Mesendoderm (in vitro differentiated cells): ENCODE results near the gene TMEM174.

Experiments
- DNase-seq: peaks from one replicate; pipeline ENCODE4 v3.0.0; 2013
- H2AK5ac ChIP-seq: 2 replicates; pipeline ENCODE4 v1.6.1; 2013; ENCODE audit warnings: low read length, inconsistent platforms
- H2BK120ac ChIP-seq: 2 replicates; pipeline ENCODE4 v1.6.1; 2013; ENCODE audit warnings: low read depth, mild to moderate bottlenecking, low read length, moderate library complexity, mixed read lengths
- H2BK15ac ChIP-seq: replicated peaks from 2 replicates; pipeline ENCODE4 v1.6.1; 2013; ENCODE audit warnings: low read depth, mild to moderate bottlenecking, moderate library complexity
- H2BK5ac ChIP-seq: 2 replicates; pipeline ENCODE4 v1.6.1; 2013; ENCODE audit warnings: low read length, inconsistent platforms
- H3K18ac ChIP-seq: 2 replicates; pipeline ENCODE4 v1.6.1; 2013; ENCODE audit warnings: mild to moderate bottlenecking, low read length, mixed read lengths
- H3K23ac ChIP-seq: one replicate; pipeline ENCODE4 v1.6.1; 2013; ENCODE audit warnings: low read length
- H3K27ac ChIP-seq: 2 replicates; pipeline ENCODE4 v1.5.1; 2013; ENCODE audit warnings: low read depth, mild to moderate bottlenecking, inconsistent platforms, low read length, moderate library complexity
- H3K27me3 ChIP-seq: 2 replicates; pipeline ENCODE4 v1.6.1; 2013; ENCODE audit warnings: low read length, control low read depth, mild to moderate bottlenecking, inconsistent platforms; ENCODE audit not compliant: insufficient read depth, poor library complexity
- H3K36me3 ChIP-seq: 2 replicates; pipeline ENCODE4 v1.6.1; 2013; ENCODE audit warnings: low read length, inconsistent platforms; ENCODE audit not compliant: control insufficient read depth, insufficient read depth
- H3K4ac ChIP-seq: one replicate; pipeline ENCODE4 v1.6.1; 2013; ENCODE audit warnings: low read depth, mild to moderate bottlenecking, low read length, moderate library complexity
- H3K4me1 ChIP-seq: 2 replicates; pipeline ENCODE4 v1.6.1; 2013; ENCODE audit warnings: low read depth, low read length, inconsistent platforms; ENCODE audit not compliant: control insufficient read depth
- H3K4me2 ChIP-seq: 2 replicates; pipeline ENCODE4 v1.6.1; 2013; ENCODE audit warnings: low read length
- H3K4me3 ChIP-seq: 2 replicates; pipeline ENCODE4 v1.5.1; 2013; ENCODE audit warnings: mild to moderate bottlenecking, low read length
- H3K56ac ChIP-seq: one replicate; pipeline ENCODE4 v1.6.1; 2013; ENCODE audit warnings: low read length
- H3K79me1 ChIP-seq: 2 replicates; pipeline ENCODE4 v1.6.1; 2013; ENCODE audit warnings: low read length, inconsistent platforms
- H3K79me2 ChIP-seq: 2 replicates; pipeline ENCODE4 v1.6.1; 2013; ENCODE audit warnings: mild to moderate bottlenecking, low read length; ENCODE audit not compliant: control insufficient read depth, insufficient read depth
- H3K9ac ChIP-seq: 2 replicates; pipeline ENCODE4 v1.6.1; 2013; ENCODE audit warnings: low read length, inconsistent platforms
- H4K5ac ChIP-seq: one replicate; pipeline ENCODE4 v1.6.1; 2013; ENCODE audit warnings: low read length
- H4K8ac ChIP-seq: one replicate; pipeline ENCODE4 v1.6.1; 2013; ENCODE audit warnings: low read depth, mild to moderate bottlenecking, control low read depth, low read length, moderate library complexity
- WGBS: extraction: QIAGEN DNeasy Blood & Tissue Kit; methylation state at CpG from one replicate; pipeline ENCODE4 v1.1.7; 2013; ENCODE audit warnings: low lambda C conversion rate, missing lambda C conversion rate; ENCODE audit not compliant: insufficient coverage; ENCODE audit errors: extremely low coverage; 5-methylcytosine and 5-hydroxymethylcytosine counted together

Gene TMEM174

GRCh38 chr5:73131711-73132425 is 41.1 kb upstream of the TMEM174 start:
- no peak overlapping the region for H3K4me2 ChIP-seq
- no peak overlapping the region for H4K5ac ChIP-seq
- no peak overlapping the region for H2BK15ac ChIP-seq
- H2AK5ac ChIP-seq, result no peak overlapping the region
- no peak for DNase-seq
- no peak overlapping the region for H3K56ac ChIP-seq
- H3K27me3 ChIP-seq, result no peaks in the 10 kb centered on the region
- H2BK120ac ChIP-seq, result no peak overlapping the region
- no peaks in the 10 kb centered on the region for H3K79me1 ChIP-seq
- no peak overlapping the region for H3K23ac ChIP-seq
- no peaks in the 10 kb centered on the region for H3K79me2 ChIP-seq
- no peak overlapping the region for H4K8ac ChIP-seq
- no peaks in the 10 kb centered on the region for H3K36me3 ChIP-seq
- H3K9ac ChIP-seq, result no peak overlapping the region
- H3K4me3 ChIP-seq, result no peak overlapping the region
- H3K18ac ChIP-seq, result no peak overlapping the region
- no CpG with 5 or more reads among the region's 3 CpGs for WGBS
- H3K4ac ChIP-seq, result no peak overlapping the region
- no peak overlapping the region for H3K27ac ChIP-seq
- H3K4me1 ChIP-seq, result peaks cover 3% of the 10 kb centered on the region
- H2BK5ac ChIP-seq, result no peak overlapping the region

DNA sequence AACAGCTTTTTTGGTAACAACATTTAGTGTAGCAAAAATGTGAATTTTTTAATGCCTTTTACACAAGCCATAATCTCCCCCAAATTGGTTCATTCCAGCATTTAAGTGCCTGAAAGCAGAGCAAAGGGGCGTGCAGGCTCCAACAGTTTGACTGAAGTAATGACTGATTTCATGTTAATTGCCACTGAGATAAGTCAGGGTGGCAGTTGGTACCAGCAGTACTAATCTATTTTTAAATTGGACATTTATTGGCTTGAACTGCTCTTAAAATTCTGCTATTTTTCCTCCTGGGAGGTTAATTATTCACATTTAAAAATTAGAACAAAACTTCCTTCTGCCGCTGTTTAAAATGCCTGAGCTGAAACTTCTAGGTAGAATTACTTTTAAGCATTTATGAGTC is 40.2 kb upstream of the TMEM174 start:
- H3K4ac ChIP-seq, result no peak overlapping the region
- H2BK15ac ChIP-seq, result no peak overlapping the region
- no peak overlapping the region for H3K23ac ChIP-seq
- H3K79me2 ChIP-seq, result no peaks in the 10 kb centered on the region
- no peaks in the 10 kb centered on the region for H3K27me3 ChIP-seq
- H3K4me1 ChIP-seq, result peaks cover 3% of the 10 kb centered on the region
- H4K8ac ChIP-seq, result no peak overlapping the region
- H3K56ac ChIP-seq, result no peak overlapping the region
- H2BK5ac ChIP-seq, result no peak overlapping the region
- H3K36me3 ChIP-seq, result no peaks in the 10 kb centered on the region
- no peak overlapping the region for H3K4me3 ChIP-seq
- H3K27ac ChIP-seq, result no peak overlapping the region
- no peak for DNase-seq
- no CpG with 5 or more reads among the region's 2 CpGs for WGBS
- H2BK120ac ChIP-seq, result no peak overlapping the region
- H3K18ac ChIP-seq, result no peak overlapping the region
- H3K79me1 ChIP-seq, result no peaks in the 10 kb centered on the region
- H3K9ac ChIP-seq, result no peak overlapping the region
- H3K4me2 ChIP-seq, result no peak overlapping the region
- no peak overlapping the region for H2AK5ac ChIP-seq
- H4K5ac ChIP-seq, result no peak overlapping the region

- Histone ChIP-seq H3K9ac (no peak overlapping the region), H3K36me3 (no peaks in the 10 kb centered on the region), H3K56ac (no peak overlapping the region), H3K4me3 (no peak overlapping the region), H4K5ac (no peak overlapping the region), H2AK5ac (no peak overlapping the region), H3K27me3 (no peaks in the 10 kb centered on the region), H3K79me1 (no peaks in the 10 kb centered on the region), H3K23ac (no peak overlapping the region), H3K4me1 (peaks cover 3% of the 10 kb centered on the region), H3K79me2 (no peaks in the 10 kb centered on the region), H4K8ac (no peak overlapping the region), H2BK5ac (no peak overlapping the region), H3K18ac (peak overlapping the region; percentile 35), H3K4me2 (no peak overlapping the region), H2BK120ac (no peak overlapping the region), H3K4ac (no peak overlapping the region), H3K27ac (no peak overlapping the region), H2BK15ac (no peak overlapping the region)
- DNase-seq, result peak; percentile 71
- WGBS, result no CpG with 5 or more reads among the region's 3 CpGs
Observed at GRCh38 chr5:73135021-73135420, 38.0 kb upstream of the TMEM174 start.

DNA sequence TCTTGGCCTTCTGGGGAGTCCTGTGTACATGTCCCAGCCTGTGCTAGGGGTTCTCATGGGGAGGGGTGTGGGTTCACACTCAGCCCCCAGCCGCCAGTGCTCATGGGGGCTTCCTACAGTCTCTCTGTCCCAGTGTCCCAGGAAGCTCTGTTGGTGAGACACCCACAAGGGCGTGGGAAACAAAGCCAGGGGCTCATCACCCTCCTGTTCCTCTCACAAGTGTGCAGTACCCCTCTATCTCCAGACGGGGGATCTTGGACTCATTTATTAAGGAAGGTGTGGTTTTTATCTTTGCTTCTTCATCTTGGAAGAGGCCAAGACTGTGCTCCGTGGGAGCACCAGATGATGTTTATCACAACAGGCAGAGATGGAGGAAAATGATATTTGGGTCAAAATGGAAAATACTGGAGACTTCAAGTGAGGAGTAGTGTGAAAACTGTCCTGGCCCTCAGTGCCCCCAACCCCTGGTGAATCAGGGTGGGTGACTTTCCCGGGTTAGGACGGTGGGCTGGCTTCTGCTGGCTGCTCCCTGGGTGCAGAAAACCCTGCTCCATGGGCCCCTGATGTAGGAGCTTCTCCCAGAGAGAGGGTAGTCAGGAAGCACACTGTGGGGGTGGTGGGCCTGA is 37.5 kb upstream of the TMEM174 start:
- H3K27ac ChIP-seq, result no peak overlapping the region
- peak overlapping the region; percentile 19 for H3K4ac ChIP-seq
- H3K4me1 ChIP-seq, result peaks cover 3% of the 10 kb centered on the region
- peak; percentile 77 for DNase-seq
- H3K27me3 ChIP-seq, result no peaks in the 10 kb centered on the region
- no peak overlapping the region for H2BK120ac ChIP-seq
- no peak overlapping the region for H2BK15ac ChIP-seq
- no peak overlapping the region for H3K9ac ChIP-seq
- no CpG with 5 or more reads among the region's 6 CpGs for WGBS
- no peak overlapping the region for H3K56ac ChIP-seq
- no peak overlapping the region for H3K4me3 ChIP-seq
- no peak overlapping the region for H2BK5ac ChIP-seq
- no peak overlapping the region for H3K4me2 ChIP-seq
- H3K79me2 ChIP-seq, result no peaks in the 10 kb centered on the region
- H4K5ac ChIP-seq, result no peak overlapping the region
- peak overlapping the region; percentile 35 for H3K18ac ChIP-seq
- H3K23ac ChIP-seq, result peak overlapping the region; percentile 4
- no peaks in the 10 kb centered on the region for H3K36me3 ChIP-seq
- H3K79me1 ChIP-seq, result no peaks in the 10 kb centered on the region
- H2AK5ac ChIP-seq, result no peak overlapping the region
- H4K8ac ChIP-seq, result no peak overlapping the region

DNA sequence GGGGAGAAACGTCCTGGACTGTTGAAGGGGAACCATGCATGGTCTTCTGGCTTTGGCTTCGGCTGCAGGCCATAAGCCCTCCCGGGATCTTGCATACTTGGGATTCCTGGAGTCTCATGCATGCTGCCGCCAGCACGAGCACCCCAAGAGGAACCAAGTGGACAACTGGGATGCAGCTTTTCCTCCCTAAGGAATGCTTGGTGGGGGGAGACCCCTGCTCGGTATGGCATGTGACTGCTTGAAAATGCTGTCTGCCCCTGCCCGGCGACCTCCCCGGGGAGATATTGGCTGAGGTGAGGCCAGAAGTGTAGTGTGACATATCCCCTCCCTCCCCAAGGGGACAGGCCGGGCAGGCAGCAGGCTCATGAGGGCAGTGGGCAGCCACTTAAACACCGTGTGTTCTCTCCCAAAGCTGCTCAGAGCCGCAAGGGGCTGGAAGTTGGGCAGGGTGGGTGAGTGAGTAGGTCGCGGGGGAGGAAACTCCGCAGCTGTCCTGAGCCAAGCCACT is 36.9 kb upstream of the TMEM174 start:
- Histone ChIP-seq H4K8ac (no peak overlapping the region), H3K4ac (peak overlapping the region; percentile 19), H3K36me3 (no peaks in the 10 kb centered on the region), H3K79me1 (no peaks in the 10 kb centered on the region), H3K9ac (no peak overlapping the region), H2BK120ac (no peak overlapping the region), H3K56ac (no peak overlapping the region), H4K5ac (no peak overlapping the region), H3K79me2 (no peaks in the 10 kb centered on the region), H3K4me3 (no peak overlapping the region), H2AK5ac (no peak overlapping the region), H3K4me1 (peaks cover 3% of the 10 kb centered on the region), H2BK15ac (no peak overlapping the region), H3K27ac (no peak overlapping the region), H3K18ac (peak overlapping the region; percentile 35), H2BK5ac (no peak overlapping the region), H3K23ac (peak overlapping the region; percentile 4), H3K4me2 (no peak overlapping the region), H3K27me3 (no peaks in the 10 kb centered on the region)
- DNase-seq, result peak; percentile 93
- no CpG with 5 or more reads among the region's 15 CpGs for WGBS
